Esophagus (tissue), 2 donors: ENCODE results near the gene SLC24A3. TPM values are rescaled to one million over a fixed set of nuclear protein-coding genes. Genes with fewer than 3 reads are reported as not detected.

Experiments used
- H3K27ac ChIP-seq, 2 donors: one replicate each; pipeline ENCODE4 v1.5.1; 2013; ENCODE audit warnings: low read depth in 2 of 2, mild to moderate bottlenecking in 2 of 2, inconsistent platforms in 1 of 2, low read length in 1 of 2, moderate library complexity in 1 of 2
- H3K27me3 ChIP-seq, 2 donors: one replicate each; pipeline ENCODE4 v1.6.1; 2013; ENCODE audit warnings: low read length in 2 of 2, control low read depth in 1 of 2, mild to moderate bottlenecking in 1 of 2; ENCODE audit not compliant: insufficient read depth in 2 of 2, control insufficient read depth in 1 of 2
- H3K36me3 ChIP-seq, 2 donors: one replicate each; pipeline ENCODE4 v1.6.1; 2013; ENCODE audit warnings: low read length in 1 of 2; ENCODE audit not compliant: control insufficient read depth in 2 of 2, insufficient read depth in 2 of 2
- H3K4me1 ChIP-seq, 2 donors: one replicate each; pipeline ENCODE4 v1.6.1; 2013; ENCODE audit warnings: low read length in 1 of 2; ENCODE audit not compliant: control insufficient read depth in 2 of 2, insufficient read depth in 2 of 2
- H3K4me3 ChIP-seq, 2 donors: one replicate each; pipeline ENCODE4 v1.5.1; 2013; ENCODE audit warnings: low read length in 2 of 2, mild to moderate bottlenecking in 2 of 2, low read depth in 1 of 2, moderate library complexity in 1 of 2
- H3K9me3 ChIP-seq, 2 donors: one replicate each; pipeline ENCODE4 v1.6.1; 2013; ENCODE audit warnings: mild to moderate bottlenecking in 2 of 2, low read depth in 1 of 2, low read length in 1 of 2, moderate library complexity in 1 of 2; ENCODE audit not compliant: control insufficient read depth in 2 of 2, insufficient read depth in 1 of 2
- WGBS, 2 donors: extraction: QIAGEN DNeasy Blood & Tissue Kit; methylation state at CpG; one replicate each; pipeline ENCODE4 v1.1.7; 2013; 5-methylcytosine and 5-hydroxymethylcytosine counted together
- polyA plus RNA-seq, 2 donors: library from polyadenylated mRNA; stranded (reverse); fragments of 200-250 nt; gene quantifications; one replicate each; pipeline ENCODE4 v1.2.3, GENCODE V29; 2013
- donor health status: healthy with polysubstance abuse.
- donor health status: Bipolar disorder and iron deficiency.

Gene SLC24A3
- polyA plus RNA-seq, 2 donors = 6.5 to 7.3 TPM

DNA sequence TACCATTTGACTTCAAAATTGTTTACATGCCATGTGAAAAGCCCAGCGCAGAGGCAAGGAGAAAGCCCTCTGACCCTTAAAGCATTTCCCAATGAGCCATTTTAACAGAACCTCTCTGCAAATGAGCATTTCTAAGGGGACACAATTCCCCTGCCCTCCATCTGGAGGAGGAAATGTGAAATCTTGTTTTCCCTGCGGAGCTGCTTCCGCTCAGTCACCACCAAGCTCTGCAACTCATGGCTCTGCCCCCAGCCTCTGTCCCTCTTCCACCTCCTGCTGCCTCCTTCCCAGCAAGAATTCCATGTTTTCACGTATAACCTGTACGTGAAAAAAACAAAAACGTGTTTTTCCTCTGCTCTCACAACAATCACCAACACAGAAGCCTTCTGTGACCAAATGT lies 557.9 kb downstream of the SLC24A3 start:
- no peaks in the 10 kb centered on the region for H3K27me3 ChIP-seq
- H3K27ac ChIP-seq = no peak overlapping the region
- H3K4me3 ChIP-seq = no peak overlapping the region
- no peaks in the 10 kb centered on the region for H3K36me3 ChIP-seq
- WGBS, 2 donors = 78 to 81% methylated on average over 6 of the region's 6 CpGs
- H3K9me3 ChIP-seq = no peaks in the 10 kb centered on the region
- H3K4me1 ChIP-seq = peaks cover 0 to 2% of the 10 kb centered on the region in 2 donors

DNA sequence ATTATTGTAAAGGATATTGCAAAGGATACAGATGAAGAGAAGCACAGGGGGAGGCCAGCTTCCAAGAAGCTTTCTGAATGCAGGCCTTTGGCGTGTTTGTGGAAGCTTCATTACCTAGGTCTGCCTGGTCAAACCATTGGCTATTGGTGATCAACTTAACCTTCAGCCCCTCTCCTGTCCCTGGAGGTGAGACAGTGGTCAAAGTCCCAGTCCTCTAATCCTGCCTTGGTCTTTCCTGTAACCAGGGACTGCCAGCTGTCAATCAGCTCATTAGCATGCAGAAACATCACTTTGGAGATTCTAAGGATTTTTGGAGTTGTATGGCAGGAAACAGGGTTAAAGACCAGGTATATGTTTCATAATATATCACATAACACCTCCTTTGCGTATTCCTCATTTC lies 558.6 kb downstream of the SLC24A3 start:
- H3K27ac ChIP-seq = no peak overlapping the region
- no peaks in the 10 kb centered on the region for H3K9me3 ChIP-seq
- WGBS, 2 donors = 88 to 93% methylated on average over 2 of the region's 2 CpGs
- H3K36me3 ChIP-seq = no peaks in the 10 kb centered on the region
- H3K27me3 ChIP-seq = no peaks in the 10 kb centered on the region
- no peak overlapping the region for H3K4me3 ChIP-seq
- peaks cover 0 to 2% of the 10 kb centered on the region in 2 donors for H3K4me1 ChIP-seq
